HEK293 (cell line): Measurements from ENCODE around the gene DGKB.

Experiments
- BCL11A ChIP-seq: fragments of 450-650 bp; formaldehyde crosslinking; IDR thresholded peaks from 2 replicates; pipeline ENCODE4 v1.5.1; 2016; ENCODE audit warnings: low read depth, missing biosample characterization, missing genetic modification characterization
- CTCF ChIP-seq: fragments of 450-650 bp; formaldehyde crosslinking; IDR thresholded peaks from 2 replicates; pipeline ENCODE4 v1.5.1; 2016; ENCODE audit warnings: missing biosample characterization, missing genetic modification characterization
- HOXA7 ChIP-seq: sonication (generic); formaldehyde crosslinking; IDR thresholded peaks from 2 replicates; pipeline ENCODE4 v1.8.1; 2022; ENCODE audit warnings: missing genetic modification reagents, borderline replicate concordance
- KLF1 ChIP-seq: fragments of 450-650 bp; formaldehyde crosslinking; IDR thresholded peaks from 2 replicates; pipeline ENCODE4 v1.5.1; 2016; ENCODE audit warnings: missing biosample characterization, missing genetic modification characterization
- PBX3 ChIP-seq: sonication (generic); formaldehyde crosslinking; IDR thresholded peaks from 2 replicates; pipeline ENCODE4 v1.8.1; 2022; ENCODE audit warnings: mild to moderate bottlenecking, moderate library complexity, missing genetic modification reagents
- PRDM10 ChIP-seq: fragments of 450-650 bp; formaldehyde crosslinking; IDR thresholded peaks from 2 replicates; pipeline ENCODE4 v1.5.1; 2016; ENCODE audit warnings: missing biosample characterization, missing genetic modification characterization
- SP3 ChIP-seq: fragments of 450-650 bp; formaldehyde crosslinking; IDR thresholded peaks from 2 replicates; pipeline ENCODE4 v1.5.1; 2016; ENCODE audit warnings: missing biosample characterization, missing genetic modification characterization
- ZBTB11 ChIP-seq: fragments of 450-650 bp; formaldehyde crosslinking; conservative IDR thresholded peaks from 2 replicates; pipeline ENCODE4 v1.5.1; 2016; ENCODE audit warnings: low read depth, missing biosample characterization, missing genetic modification characterization
- ZBTB7A ChIP-seq: fragments of 450-650 bp; formaldehyde crosslinking; IDR thresholded peaks from 2 replicates; pipeline ENCODE4 v1.5.1; 2016; ENCODE audit warnings: low read depth, missing biosample characterization, missing genetic modification characterization
- ZNF175 ChIP-seq: fragments of 450-650 bp; formaldehyde crosslinking; IDR thresholded peaks from 2 replicates; pipeline ENCODE4 v1.5.1; 2016; ENCODE audit warnings: missing biosample characterization, missing genetic modification characterization
- ZNF843 ChIP-seq: fragments of 450-650 bp; formaldehyde crosslinking; IDR thresholded peaks from 2 replicates; pipeline ENCODE4 v1.5.1; 2016; ENCODE audit warnings: missing biosample characterization, missing genetic modification characterization

GRCh38 chr7:14911077-14911476 lies 8.5 kb upstream of the DGKB start:
- TF ChIP-seq PRDM10 (no peak), ZBTB7A (tag by site-specific recombination) (no peak), ZNF843 (tag by site-specific recombination) (no peak), BCL11A (tag by site-specific recombination) (no peak), SP3 (tag by site-specific recombination) (no peak), ZNF175 (tag by site-specific recombination) (no peak), CTCF (tag by site-specific recombination) (no peak), PBX3 (CRISPR knock-in tag) (no peak), HOXA7 (no peak), KLF1 (no peak), ZBTB11 (no peak)
